CD4-positive, alpha-beta T cell treated with Interleukin-15 for 1 hour (primary cell): Measurements from ENCODE around the gene BNIP2.
"Not testable (repeated sequence)": the region's sequence is repeated elsewhere in the genome, so short reads cannot be mapped to it uniquely, and the experiment has no call there.

Source experiments
- DNase-seq: peaks from one replicate; pipeline ENCODE4 v3.0.0-alpha.2; 2020

Gene BNIP2

DNA sequence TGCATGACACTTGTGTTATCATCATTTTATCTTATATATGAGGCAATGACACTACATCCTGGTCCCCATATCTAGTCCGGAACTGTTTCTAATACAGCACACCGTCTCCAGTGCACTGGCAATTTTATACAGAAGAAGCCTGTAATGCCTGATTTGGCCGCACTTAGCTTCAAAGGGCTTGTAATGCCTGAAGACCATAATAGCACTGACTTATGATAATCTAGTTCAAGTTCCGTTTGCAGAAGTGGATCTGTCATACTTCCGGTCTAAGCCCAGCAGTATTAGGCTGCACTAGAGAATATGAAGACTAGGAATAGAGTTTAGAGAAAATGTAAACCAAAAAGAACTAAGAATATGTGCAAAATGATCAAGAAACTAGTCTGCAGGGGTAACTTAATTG lies 1.3 kb downstream of the BNIP2 start:
- peak; percentile 59 for DNase-seq

- DNase-seq: peak; percentile 41
These were observed 2.7 kb downstream of the BNIP2 start for GRCh38 chr15:59686389-59686788.

DNA sequence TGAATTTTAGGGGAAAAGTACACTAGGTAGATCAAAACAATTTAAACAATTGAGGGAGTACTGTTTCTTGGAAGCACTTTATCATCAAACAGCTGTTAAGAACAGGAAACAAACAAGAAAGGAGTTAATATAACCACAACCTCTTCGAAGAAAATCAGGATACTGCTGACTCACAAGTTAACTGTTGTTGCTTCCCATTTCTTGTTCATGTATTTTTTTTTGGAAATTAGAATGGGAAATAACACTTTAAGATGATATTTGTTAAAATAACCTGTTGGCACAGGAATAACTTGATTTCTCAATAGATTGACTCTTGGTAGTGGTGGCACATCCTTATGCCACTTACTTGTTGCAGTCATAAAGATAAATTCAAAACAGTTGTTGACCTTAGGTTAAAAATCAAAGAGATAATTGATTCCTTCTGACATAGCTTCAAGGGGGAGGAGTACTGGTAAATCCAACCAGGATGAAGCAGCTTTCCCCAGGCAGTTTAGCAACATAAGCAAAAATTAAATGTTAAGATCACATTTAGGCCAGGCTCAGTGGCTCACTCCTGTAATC lies 3.3 kb downstream of the BNIP2 start:
- no peak for DNase-seq

DNA sequence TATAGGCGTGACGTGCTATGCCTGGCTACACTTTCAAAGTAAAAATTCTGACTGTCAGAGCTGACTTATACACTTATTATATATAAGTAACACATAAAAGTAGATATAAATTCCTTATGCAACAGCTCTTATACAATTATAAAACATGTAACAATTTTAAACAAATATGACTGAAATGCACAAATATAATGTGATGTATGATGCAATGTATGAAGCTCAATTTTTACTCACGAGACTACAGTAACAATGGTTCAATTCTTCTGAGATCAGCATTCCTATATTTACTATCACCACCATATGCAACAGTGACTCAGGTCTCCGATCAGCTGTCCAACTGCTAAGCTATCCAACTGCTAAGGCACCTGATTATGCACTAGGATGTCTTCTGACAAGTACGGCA lies 8.2 kb downstream of the BNIP2 start:
- no peak for DNase-seq

- DNase-seq: no peak
These were observed 8.8 kb downstream of the BNIP2 start for GRCh38 chr15:59680346-59680745.

GRCh38 chr15:59678620-59679019 lies 10.5 kb downstream of the BNIP2 start:
- no peak for DNase-seq

GRCh38 chr15:59678172-59678571 lies 10.9 kb downstream of the BNIP2 start:
- DNase-seq: no peak

GRCh38 chr15:59676565-59676964 lies 12.6 kb downstream of the BNIP2 start:
- DNase-seq: no peak

GRCh38 chr15:59674361-59674877 lies 14.7 kb downstream of the BNIP2 start:
- DNase-seq: no peak

GRCh38 chr15:59668556-59668955 lies 20.6 kb downstream of the BNIP2 start:
- DNase-seq: no peak

GRCh38 chr15:59662260-59662659 lies 26.9 kb downstream of the BNIP2 start:
- DNase-seq: no peak

DNA sequence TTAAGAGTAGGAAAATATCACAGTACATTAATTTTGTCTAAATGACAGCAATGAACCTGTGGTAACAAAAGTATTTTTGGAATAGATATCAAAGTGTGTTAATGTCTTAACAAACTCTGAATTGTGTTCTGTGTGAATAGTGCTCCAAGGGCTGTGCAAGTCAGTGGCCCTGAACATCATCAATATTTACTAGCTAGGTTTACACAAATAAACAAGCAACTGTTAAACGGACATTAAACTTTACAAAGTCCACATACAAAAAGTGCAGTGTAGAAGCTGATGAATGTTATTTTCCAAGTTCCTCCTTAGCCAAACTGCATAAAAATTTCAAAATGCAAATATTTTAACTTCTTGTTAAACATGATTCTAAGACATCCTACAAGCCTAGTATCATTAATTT lies 29.8 kb downstream of the BNIP2 start:
- DNase-seq: no peak

DNA sequence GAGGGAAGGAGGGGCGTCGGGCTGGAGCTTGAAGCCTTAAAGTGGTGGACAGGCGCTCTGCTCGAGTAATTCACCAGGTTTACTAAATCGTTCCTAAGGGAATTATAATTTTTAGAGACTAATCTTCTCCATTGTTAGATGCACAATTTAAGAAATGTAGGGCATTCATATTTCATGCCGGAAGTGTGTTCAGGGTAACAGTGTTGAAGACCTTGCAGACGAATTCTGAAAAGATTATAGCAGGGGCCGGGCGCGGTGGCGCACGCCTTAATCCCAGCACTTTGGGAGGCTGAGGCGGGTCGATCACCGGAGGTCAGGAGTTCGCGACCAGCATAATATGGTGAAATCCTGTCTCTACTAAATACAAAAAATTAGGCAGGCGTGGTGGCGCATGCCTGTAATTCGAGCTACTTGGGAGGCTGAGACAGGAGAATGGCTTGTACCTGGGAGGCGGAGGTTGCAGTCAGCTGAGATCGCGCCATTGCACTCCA lies 31.4 kb downstream of the BNIP2 start:
- DNase-seq: no peak

DNA sequence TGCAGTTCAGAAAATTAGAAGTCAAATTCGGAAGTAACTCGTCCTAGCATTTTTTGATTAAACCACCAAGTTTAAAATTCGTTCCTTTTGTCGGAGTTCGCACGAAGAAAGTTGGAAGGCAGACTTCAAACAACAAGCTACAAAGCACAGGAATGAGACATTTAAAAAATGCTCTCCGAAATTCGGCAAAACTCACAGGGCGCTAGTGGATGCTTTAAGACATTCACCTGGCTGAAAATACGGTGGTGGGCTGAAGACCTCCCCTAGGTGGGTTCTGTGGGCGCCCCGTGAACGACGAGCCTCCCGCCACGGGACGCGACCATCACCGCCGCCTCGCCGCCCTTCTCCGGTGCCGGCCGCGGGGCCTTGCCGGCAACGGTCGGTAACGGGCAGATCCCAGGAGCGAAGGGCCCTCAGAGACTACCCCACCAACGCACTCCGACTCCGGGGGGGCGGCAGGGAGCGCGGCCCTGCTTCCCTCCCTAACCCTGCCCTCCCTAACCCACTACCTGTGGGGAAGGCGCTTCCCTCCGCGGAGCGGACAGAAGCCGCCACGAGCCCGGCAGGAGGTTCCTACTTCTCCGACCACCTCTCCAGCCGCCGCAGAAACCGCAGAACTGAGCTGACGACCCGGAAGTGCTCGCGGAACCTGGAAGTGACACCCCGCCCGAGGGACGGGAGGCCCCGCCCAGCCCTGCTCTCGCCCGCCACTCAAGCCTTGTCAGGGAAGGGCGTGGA lies 32.1 kb downstream of the BNIP2 start, which contains the start of gene GTF2A2:
TSS of gene GTF2A2 (minus strand) at position 619 of the 738 bp plus-strand sequence. CDS start 5,238 bp downstream, outside the sequence.
- DNase-seq: peak; percentile 92

GRCh38 chr15:59654046-59654445 lies 35.1 kb downstream of the BNIP2 start:
- no peak for DNase-seq

DNA sequence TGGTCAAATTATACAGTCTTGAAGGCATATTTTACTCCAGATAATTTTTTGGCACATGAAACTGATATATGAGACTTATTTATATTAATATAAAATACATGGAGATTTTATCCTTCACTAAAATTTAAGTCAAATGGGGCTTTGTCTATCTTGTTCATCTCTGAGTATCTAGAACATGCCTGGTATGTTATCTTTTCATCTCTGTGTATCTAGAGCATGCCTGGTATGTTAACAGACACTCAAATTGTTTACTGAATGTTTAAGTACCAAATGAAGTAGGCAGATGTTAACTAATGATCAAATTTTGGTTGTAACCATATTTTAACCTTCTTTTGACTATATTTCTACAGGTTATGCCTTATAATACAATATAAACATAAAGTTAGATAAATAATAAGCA lies 39.5 kb downstream of the BNIP2 start:
- no peak for DNase-seq

DNA sequence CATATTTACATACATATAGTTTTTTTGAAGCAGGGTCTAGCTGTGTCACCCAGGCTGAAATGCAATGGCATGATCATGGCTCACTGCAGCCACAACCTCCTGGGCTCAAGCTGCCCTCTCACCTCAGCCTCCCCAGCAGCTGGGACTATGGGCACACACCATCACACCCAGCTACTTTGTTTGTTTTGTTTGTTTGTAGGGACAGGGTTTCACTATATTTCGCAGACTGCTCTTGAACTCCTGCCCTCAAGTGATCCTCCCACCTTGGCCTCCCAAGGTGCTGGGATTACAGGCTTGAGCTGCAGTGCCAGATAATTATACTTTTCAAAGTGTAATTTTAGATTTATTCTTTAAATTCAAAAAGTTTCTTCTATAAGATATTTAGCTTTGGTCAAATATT lies 42.0 kb downstream of the BNIP2 start:
- no peak for DNase-seq

GRCh38 chr15:59646277-59646676 lies 42.8 kb downstream of the BNIP2 start:
- no peak for DNase-seq

DNA sequence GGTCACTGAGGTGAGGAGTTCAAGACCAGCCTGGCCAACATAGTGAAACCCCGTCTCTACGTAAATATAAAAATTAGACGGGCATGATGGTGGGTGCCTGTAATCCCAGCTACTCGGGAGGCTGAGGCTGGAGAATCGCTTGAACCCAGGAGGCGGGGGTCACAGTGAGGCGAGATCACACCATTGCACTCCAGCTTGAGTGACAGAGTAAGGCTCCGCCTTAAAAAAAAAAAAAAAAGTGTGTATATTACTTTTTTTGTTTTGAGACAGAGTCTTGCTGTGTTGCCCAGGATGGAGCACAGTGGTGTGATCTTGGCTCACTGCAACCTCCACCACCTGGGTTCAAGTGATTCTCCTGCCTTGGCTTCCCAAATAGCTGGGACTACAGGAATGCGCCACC lies 43.3 kb downstream of the BNIP2 start:
- DNase-seq: not testable (repeated sequence)

DNA sequence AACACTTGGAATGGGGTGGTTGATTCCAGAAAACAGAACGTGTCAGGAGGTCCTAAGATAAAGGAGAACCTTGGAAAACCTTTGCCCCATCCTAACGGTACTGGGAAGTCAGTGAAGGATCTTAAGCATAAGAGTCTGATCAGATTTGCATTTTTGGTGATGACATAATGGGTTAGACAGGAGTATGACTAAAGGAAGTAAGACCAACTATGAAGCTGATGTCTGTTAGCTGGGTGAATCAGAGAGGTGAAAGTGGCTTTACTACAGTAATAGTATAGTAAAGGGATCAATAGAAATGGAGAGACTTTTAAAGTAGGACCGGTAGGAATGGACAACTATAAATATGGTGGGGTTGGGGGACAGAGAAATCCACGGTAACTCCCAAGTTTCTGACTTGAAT lies 44.4 kb downstream of the BNIP2 start:
- no peak for DNase-seq

- no peak for DNase-seq
These were observed 46.8 kb downstream of the BNIP2 start for GRCh38 chr15:59642351-59642750.

- DNase-seq: not testable (repeated sequence)
These were observed 51.6 kb downstream of the BNIP2 start for GRCh38 chr15:59637507-59637906.

DNA sequence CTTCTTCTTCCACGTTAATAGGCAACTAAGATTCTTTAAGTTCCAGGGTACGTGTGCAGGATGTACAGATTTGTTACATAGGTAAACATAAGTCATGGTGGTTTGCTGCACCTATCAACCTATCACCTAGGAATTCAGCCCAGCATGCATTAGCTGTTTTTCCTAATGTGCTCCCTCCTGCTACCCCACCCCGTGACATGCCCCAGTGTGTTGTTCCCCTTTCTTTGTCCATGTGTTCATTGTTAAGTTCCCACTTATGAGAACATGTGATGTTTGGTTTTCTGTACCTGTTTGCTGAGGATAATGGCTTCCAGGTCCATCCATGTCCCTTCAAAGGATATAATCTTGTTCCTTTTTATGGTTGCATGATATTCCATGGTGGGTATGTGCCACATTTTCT lies 52.9 kb downstream of the BNIP2 start:
- DNase-seq: no peak

- no peak for DNase-seq
These were observed 56.4 kb downstream of the BNIP2 start for GRCh38 chr15:59632714-59633113.
